Measurements from ENCODE around the gene HACE1. TPM values are rescaled to one million over a fixed set of nuclear protein-coding genes. Genes with fewer than 3 reads are reported as not detected.
"Not testable (repeated sequence)": the region's sequence is repeated elsewhere in the genome, so short reads cannot be mapped to it uniquely, and the experiment has no call there.

Gene HACE1
- total RNA-seq, 4 donors from 2014 or later: 9.8 to 30.1 (median 16.8) TPM

- DNase-seq (ENCODE audit: low spot score) (no peak), ATAC-seq (ENCODE audit: low FRiP score) (no peak)
- TF ChIP-seq CTCF (IDR thresholded peaks at IDR 0.05): no peak
These were observed 4.2 kb downstream of the HACE1 start for GRCh38 chr6:104855507-104855906.

- DNase-seq (ENCODE audit: low spot score); ATAC-seq (ENCODE audit: low FRiP score): not testable (repeated sequence)
These were observed 12.0 kb downstream of the HACE1 start for GRCh38 chr6:104847721-104848120.

- DNase-seq (ENCODE audit: low spot score): no peak
- no peak for ATAC-seq (ENCODE audit: low FRiP score)
- TF ChIP-seq CTCF (IDR thresholded peaks at IDR 0.05): no peak
These were observed 16.5 kb downstream of the HACE1 start for GRCh38 chr6:104843229-104843628.

- no peak for DNase-seq (ENCODE audit: low spot score)
- ATAC-seq (ENCODE audit: low FRiP score): no peak
- TF ChIP-seq CTCF (IDR thresholded peaks at IDR 0.05): no peak
These were observed 22.6 kb downstream of the HACE1 start for GRCh38 chr6:104837158-104837557.

- ATAC-seq (ENCODE audit: low FRiP score); DNase-seq (ENCODE audit: low spot score): not testable (repeated sequence)
These were observed 23.2 kb downstream of the HACE1 start for GRCh38 chr6:104836479-104837020.

GRCh38 chr6:104835782-104836181 is 23.9 kb downstream of the HACE1 start:
- TF ChIP-seq CTCF (IDR thresholded peaks at IDR 0.05): no peak
- no peak for ATAC-seq (ENCODE audit: low FRiP score)
- no peak for DNase-seq (ENCODE audit: low spot score)

GRCh38 chr6:104829183-104829958 is 30.3 kb downstream of the HACE1 start:
- no peak for ATAC-seq (ENCODE audit: low FRiP score)
- no peak for TF ChIP-seq CTCF (IDR thresholded peaks at IDR 0.05)

GRCh38 chr6:104828478-104828877 is 31.2 kb downstream of the HACE1 start:
- DNase-seq (ENCODE audit: low spot score) (no peak), ATAC-seq (ENCODE audit: low FRiP score) (no peak)
- TF ChIP-seq CTCF (IDR thresholded peaks at IDR 0.05): no peak

More at GRCh38 chr6:104829183-104829958, 30.3 kb downstream of the HACE1 start:
- no peak for DNase-seq (ENCODE audit: low spot score)

GRCh38 chr6:104820820-104821219 is 38.9 kb downstream of the HACE1 start:
- not testable (repeated sequence) for DNase-seq (ENCODE audit: low spot score); ATAC-seq (ENCODE audit: low FRiP score)

Measured in omental fat pad (tissue), 4 donors.